Measurements from ENCODE around the gene SLC35G6. TPM values are rescaled to one million over a fixed set of nuclear protein-coding genes. Genes with fewer than 3 reads are reported as not detected.

The SLC35G6 gene
- total RNA-seq, 1 experiment from 2014 or later = 0.26 TPM

DNA sequence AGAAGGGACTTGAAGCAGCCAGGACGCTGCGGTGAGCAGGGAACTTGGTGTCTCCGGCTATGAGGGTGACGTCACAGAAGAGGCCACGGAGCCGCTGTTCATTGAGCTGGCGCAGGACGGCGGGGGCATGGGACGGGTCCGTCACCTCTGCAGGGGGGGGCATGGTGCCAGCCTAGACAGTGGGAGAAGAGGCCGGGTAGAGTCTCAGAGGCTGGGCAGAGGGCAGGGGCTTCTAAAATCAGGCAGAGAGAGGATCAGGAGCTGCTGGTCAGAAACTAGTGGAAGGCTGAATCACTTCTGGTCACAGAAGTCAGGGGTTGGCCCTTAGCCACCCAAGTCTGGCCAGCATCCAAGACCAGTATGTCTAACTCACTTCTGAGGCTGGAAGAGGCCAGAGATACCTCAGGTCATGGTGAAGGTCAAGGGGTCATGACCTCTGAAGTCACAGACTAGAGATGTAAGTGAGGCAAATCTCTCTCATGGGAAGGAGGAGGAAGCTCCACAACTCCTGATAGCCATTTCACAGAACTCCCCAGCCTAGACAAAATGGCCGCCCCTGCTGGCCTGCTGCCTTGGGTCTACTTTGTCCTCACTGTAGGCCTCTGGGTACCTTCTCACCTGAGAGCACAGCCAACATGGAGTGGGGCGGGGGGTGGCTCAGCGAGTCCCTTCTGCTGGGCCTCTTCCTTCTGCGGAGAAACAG lies 14.5 kb upstream of the SLC35G6 start:
- CTCF ChIA-PET = interaction anchor here (0.6 kb wide), 1 partner anchor 12 kb away, joined by 3 read pairs; no protein-coding TSS in a partner anchor
- TF ChIP-seq ATF6 (CRISPR knock-in tag; IDR thresholded peaks at IDR 0.05) = no peak
- no peak for TF ChIP-seq ZNF512 (CRISPR knock-in tag; IDR thresholded peaks at IDR 0.05; ENCODE audit: borderline replicate concordance)
- no peak for TF ChIP-seq SMAD4 (CRISPR knock-in tag; IDR thresholded peaks at IDR 0.05)
- no peak for TF ChIP-seq SMAD3 (CRISPR knock-in tag; IDR thresholded peaks at IDR 0.05; ENCODE audit: borderline replicate concordance)
- TF ChIP-seq, protein P1, sequence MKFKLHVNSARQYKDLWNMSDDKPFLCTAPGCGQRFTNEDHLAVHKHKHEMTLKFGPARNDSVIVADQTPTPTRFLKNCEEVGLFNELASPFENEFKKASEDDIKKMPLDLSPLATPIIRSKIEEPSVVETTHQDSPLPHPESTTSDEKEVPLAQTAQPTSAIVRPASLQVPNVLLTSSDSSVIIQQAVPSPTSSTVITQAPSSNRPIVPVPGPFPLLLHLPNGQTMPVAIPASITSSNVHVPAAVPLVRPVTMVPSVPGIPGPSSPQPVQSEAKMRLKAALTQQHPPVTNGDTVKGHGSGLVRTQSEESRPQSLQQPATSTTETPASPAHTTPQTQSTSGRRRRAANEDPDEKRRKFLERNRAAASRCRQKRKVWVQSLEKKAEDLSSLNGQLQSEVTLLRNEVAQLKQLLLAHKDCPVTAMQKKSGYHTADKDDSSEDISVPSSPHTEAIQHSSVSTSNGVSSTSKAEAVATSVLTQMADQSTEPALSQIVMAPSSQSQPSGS (CRISPR knock-in tag; IDR thresholded peaks at IDR 0.05; ENCODE audit: borderline replicate concordance, low read depth) = no peak
- TF ChIP-seq TCF7 (CRISPR knock-in tag; IDR thresholded peaks at IDR 0.05; ENCODE audit: low read depth) = no peak
- no peak for TF ChIP-seq ZNF671 (CRISPR knock-in tag; IDR thresholded peaks at IDR 0.05)
- TF ChIP-seq USF1 (CRISPR knock-in tag; IDR thresholded peaks at IDR 0.05) = no peak
- no peak for TF ChIP-seq MAX (CRISPR knock-in tag; IDR thresholded peaks at IDR 0.05)
- no peak for TF ChIP-seq GTF2I (CRISPR knock-in tag; conservative IDR thresholded peaks at IDR 0.05)
- TF ChIP-seq FOXP1 (CRISPR knock-in tag; IDR thresholded peaks at IDR 0.05; ENCODE audit: borderline replicate concordance) = no peak
- no peak for TF ChIP-seq JAZF1 (CRISPR knock-in tag; IDR thresholded peaks at IDR 0.05)
- TF ChIP-seq ZBTB43 (CRISPR knock-in tag; IDR thresholded peaks at IDR 0.05) = no peak
- POLR2A ChIA-PET = no interaction called here
- Mint-ChIP-seq H3K4me3 (no peak overlapping the region), H3K4me1 (0 out of 2 replicates have a peak, but pooled peaks cover 6% of the 10 kb centered on the region), H3K27me3 (ENCODE audit: low read depth) (no peaks in the 10 kb centered on the region), H3K27ac (peak overlapping the region; percentile 36; the same call in 1 of the 2 replicates), H3K9me3 (no peaks in the 10 kb centered on the region), H3K36me3 (no peaks in the 10 kb centered on the region)
- no peak for ATAC-seq
- DNase-seq (ENCODE audit: low spot score) = no peak

DNA sequence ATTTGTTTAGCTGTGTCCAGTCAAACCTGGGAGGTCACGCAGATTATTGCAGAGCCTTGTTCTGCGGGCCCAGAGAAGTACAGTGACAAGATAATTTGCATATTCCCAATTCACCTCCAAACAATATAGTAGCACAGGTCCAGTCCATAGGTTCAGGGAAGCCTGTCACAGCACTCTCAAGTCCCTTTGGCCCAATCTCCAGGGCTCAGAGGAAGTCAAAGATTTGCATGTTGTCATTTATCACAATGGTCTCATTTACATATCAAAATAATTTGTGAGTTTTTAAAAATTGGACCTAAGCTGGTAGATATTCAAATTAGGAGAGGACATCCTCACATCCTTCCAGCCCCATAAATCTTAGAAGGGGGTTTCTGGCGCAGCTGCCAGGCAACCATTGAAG lies 13.7 kb upstream of the SLC35G6 start:
- H3K27ac Mint-ChIP-seq = no peak overlapping the region; the same call in 1 of the 2 replicates
- H3K27me3 Mint-ChIP-seq (ENCODE audit: low read depth) = no peaks in the 10 kb centered on the region
- CTCF ChIA-PET = interaction anchor here (0.6 kb wide), 1 partner anchor 11 kb away, joined by 3 read pairs; no protein-coding TSS in a partner anchor
- POLR2A ChIA-PET = no interaction called here
- TF ChIP-seq ZNF512 (CRISPR knock-in tag; IDR thresholded peaks at IDR 0.05; ENCODE audit: borderline replicate concordance) (no peak), MXD4 (CRISPR knock-in tag; IDR thresholded peaks at IDR 0.05; ENCODE audit: borderline replicate concordance) (no peak), TEAD4 (CRISPR knock-in tag; IDR thresholded peaks at IDR 0.05) (no peak), ATF1 (CRISPR knock-in tag; IDR thresholded peaks at IDR 0.05) (no peak)
- no peaks in the 10 kb centered on the region for H3K9me3 Mint-ChIP-seq
- H3K4me1 Mint-ChIP-seq = 0 out of 2 replicates have a peak, but pooled peaks cover 6% of the 10 kb centered on the region
- no peaks in the 10 kb centered on the region for H3K36me3 Mint-ChIP-seq
- no peak overlapping the region for H3K4me3 Mint-ChIP-seq
- DNase-seq (ENCODE audit: low spot score) (no peak), ATAC-seq (no peak)

Measured in WTC11 (cell line).